HepG2 (cell line): ENCODE data around the gene TMEM19.

Source experiments
- EP300 ChIP-seq, 3 experiments: sonication (generic) in 1 of 3; formaldehyde crosslinking in 1 of 3; IDR thresholded peaks; 2 replicates each; pipeline versions ENCODE4 v1.5.1 to v1.6.1; 2011 to 2020; ENCODE audit warnings: low read depth in 2 of 3, low read length in 2 of 3, borderline replicate concordance in 1 of 3, improper control_type of control experiment in 1 of 3, mild to moderate bottlenecking in 1 of 3, missing genetic modification reagents in 1 of 3, moderate library complexity in 1 of 3
- MAFF ChIP-seq: IDR thresholded peaks from 2 replicates; pipeline ENCODE4 v1.6.1; 2011; ENCODE audit warnings: low read depth, low read length, improper control_type of control experiment
- RELA ChIP-seq: sonication (generic); formaldehyde crosslinking; IDR thresholded peaks from 2 replicates; pipeline ENCODE4 v1.4.0; 2020; ENCODE audit warnings: missing genetic modification reagents
- SMAD9 ChIP-seq: sonication (generic); formaldehyde crosslinking; IDR thresholded peaks from 2 replicates; pipeline ENCODE4 v1.5.1; 2020; ENCODE audit warnings: mild to moderate bottlenecking, missing genetic modification reagents
- THAP7 ChIP-seq: sonication (generic); formaldehyde crosslinking; IDR thresholded peaks from 2 replicates; pipeline ENCODE4 v1.8.1; 2023; ENCODE audit warnings: mild to moderate bottlenecking, missing genetic modification reagents
- THAP8 ChIP-seq: sonication (generic); formaldehyde crosslinking; IDR thresholded peaks from 2 replicates; pipeline ENCODE4 v1.5.1; 2020; ENCODE audit warnings: missing genetic modification reagents, mild to moderate bottlenecking, borderline replicate concordance
- YY1 ChIP-seq: IDR thresholded peaks from 2 replicates; pipeline ENCODE4 v1.6.1; 2011; ENCODE audit warnings: low read length, low read depth, moderate library complexity, mild to moderate bottlenecking; ENCODE audit not compliant: insufficient read depth, insufficient replicate concordance
- ZKSCAN5 ChIP-seq: sonication (generic); formaldehyde crosslinking; IDR thresholded peaks from 2 replicates; pipeline ENCODE4 v1.5.1; 2020; ENCODE audit warnings: mild to moderate bottlenecking, missing genetic modification reagents
- ZNF547 ChIP-seq: sonication (generic); formaldehyde crosslinking; IDR thresholded peaks from 2 replicates; pipeline ENCODE4 v1.5.1; 2020; ENCODE audit warnings: mild to moderate bottlenecking, missing genetic modification reagents
- ZNF772 ChIP-seq: sonication (generic); formaldehyde crosslinking; IDR thresholded peaks from 2 replicates; pipeline ENCODE4 v1.5.0; 2020; ENCODE audit warnings: mild to moderate bottlenecking, missing genetic modification reagents
- TF ChIP-seq, protein P1 (sequence below): sonication (generic); formaldehyde crosslinking; IDR thresholded peaks from 2 replicates; pipeline ENCODE4 v1.5.0; 2020; ENCODE audit warnings: mild to moderate bottlenecking, missing genetic modification reagents, moderate library complexity

- TF ChIP-seq ZNF547 (CRISPR knock-in tag), result no peak
- no peak for TF ChIP-seq THAP7 (CRISPR knock-in tag)
- peak in 1 of 2 experiments; percentile 5; a peak in 1 of 4 replicates for TF ChIP-seq EP300 (IDR thresholded peaks at IDR 0.05; ENCODE audit: low read depth in 2 of 2, low read length in 2 of 2)
- no peak for TF ChIP-seq EP300 (CRISPR knock-in tag; IDR thresholded peaks at IDR 0.05; ENCODE audit: borderline replicate concordance)
- TF ChIP-seq YY1, result no peak
- TF ChIP-seq, protein P1, sequence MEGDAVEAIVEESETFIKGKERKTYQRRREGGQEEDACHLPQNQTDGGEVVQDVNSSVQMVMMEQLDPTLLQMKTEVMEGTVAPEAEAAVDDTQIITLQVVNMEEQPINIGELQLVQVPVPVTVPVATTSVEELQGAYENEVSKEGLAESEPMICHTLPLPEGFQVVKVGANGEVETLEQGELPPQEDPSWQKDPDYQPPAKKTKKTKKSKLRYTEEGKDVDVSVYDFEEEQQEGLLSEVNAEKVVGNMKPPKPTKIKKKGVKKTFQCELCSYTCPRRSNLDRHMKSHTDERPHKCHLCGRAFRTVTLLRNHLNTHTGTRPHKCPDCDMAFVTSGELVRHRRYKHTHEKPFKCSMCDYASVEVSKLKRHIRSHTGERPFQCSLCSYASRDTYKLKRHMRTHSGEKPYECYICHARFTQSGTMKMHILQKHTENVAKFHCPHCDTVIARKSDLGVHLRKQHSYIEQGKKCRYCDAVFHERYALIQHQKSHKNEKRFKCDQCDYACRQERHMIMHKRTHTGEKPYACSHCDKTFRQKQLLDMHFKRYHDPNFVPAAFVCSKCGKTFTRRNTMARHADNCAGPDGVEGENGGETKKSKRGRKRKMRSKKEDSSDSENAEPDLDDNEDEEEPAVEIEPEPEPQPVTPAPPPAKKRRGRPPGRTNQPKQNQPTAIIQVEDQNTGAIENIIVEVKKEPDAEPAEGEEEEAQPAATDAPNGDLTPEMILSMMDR (CRISPR knock-in tag), result peak; percentile 73
- TF ChIP-seq SMAD9 (CRISPR knock-in tag), result no peak
- TF ChIP-seq ZKSCAN5 (CRISPR knock-in tag), result no peak
- TF ChIP-seq RELA (CRISPR knock-in tag), result no peak
- 0 out of 2 replicates have a peak, but pooled peaks have one; percentile 66 for TF ChIP-seq ZNF772 (CRISPR knock-in tag)
- no peak for TF ChIP-seq THAP8 (CRISPR knock-in tag)
- TF ChIP-seq MAFF, result no peak
These were observed 45.8 kb downstream of the TMEM19 start for GRCh38 chr12:71731439-71732356.
